SH-SY5Y (cell line): Measurements from ENCODE around the gene PGLYRP1.

Experiments used
- GATA2 ChIP-seq: IDR thresholded peaks from 2 replicates; pipeline ENCODE4 v1.6.1; 2011; ENCODE audit warnings: mild to moderate bottlenecking, low read depth, low read length
- GATA3 ChIP-seq: IDR thresholded peaks from 2 replicates; pipeline ENCODE4 v1.6.1; 2011; ENCODE audit warnings: low read depth, mild to moderate bottlenecking, low read length, moderate library complexity

- TF ChIP-seq GATA2 (no peak), GATA3 (no peak)
Measured at GRCh38 chr19:45973553-45974338, 49.1 kb downstream of the PGLYRP1 start, which contains the start of gene NOVA2.
